GM12873 (cell line): Measurements from ENCODE around the gene ENTPD8.

Source experiments
- TF ChIP-seq, protein P1 (sequence below): IDR thresholded peaks from 2 replicates; pipeline ENCODE4 v1.5.1; 2012; ENCODE audit warnings: low read depth, mild to moderate bottlenecking, moderate library complexity, low read length, control low read depth; ENCODE audit not compliant: insufficient read depth; ENCODE audit errors: missing control alignments

ENTPD8 gene

DNA sequence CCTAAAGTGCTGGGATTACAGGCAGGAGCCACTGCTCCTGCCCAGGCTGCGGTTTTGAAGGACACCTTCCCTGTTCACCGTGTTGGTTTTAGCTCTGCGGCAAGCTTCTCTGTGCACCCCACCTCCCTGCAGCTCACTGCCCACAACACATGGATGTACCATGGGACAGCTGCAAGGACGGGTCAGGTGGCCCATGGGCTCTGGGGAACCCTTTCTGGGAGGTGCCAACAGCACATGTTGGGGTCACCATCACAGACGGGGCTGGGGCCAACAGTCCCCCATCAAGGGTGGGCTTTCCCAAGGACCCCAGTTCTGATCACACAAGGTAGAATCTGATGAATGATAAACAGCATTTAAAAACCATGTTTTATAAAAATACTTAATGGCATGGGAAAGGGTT lies 25.7 kb downstream of the ENTPD8 start:
- TF ChIP-seq, protein P1, sequence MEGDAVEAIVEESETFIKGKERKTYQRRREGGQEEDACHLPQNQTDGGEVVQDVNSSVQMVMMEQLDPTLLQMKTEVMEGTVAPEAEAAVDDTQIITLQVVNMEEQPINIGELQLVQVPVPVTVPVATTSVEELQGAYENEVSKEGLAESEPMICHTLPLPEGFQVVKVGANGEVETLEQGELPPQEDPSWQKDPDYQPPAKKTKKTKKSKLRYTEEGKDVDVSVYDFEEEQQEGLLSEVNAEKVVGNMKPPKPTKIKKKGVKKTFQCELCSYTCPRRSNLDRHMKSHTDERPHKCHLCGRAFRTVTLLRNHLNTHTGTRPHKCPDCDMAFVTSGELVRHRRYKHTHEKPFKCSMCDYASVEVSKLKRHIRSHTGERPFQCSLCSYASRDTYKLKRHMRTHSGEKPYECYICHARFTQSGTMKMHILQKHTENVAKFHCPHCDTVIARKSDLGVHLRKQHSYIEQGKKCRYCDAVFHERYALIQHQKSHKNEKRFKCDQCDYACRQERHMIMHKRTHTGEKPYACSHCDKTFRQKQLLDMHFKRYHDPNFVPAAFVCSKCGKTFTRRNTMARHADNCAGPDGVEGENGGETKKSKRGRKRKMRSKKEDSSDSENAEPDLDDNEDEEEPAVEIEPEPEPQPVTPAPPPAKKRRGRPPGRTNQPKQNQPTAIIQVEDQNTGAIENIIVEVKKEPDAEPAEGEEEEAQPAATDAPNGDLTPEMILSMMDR, result no peak

DNA sequence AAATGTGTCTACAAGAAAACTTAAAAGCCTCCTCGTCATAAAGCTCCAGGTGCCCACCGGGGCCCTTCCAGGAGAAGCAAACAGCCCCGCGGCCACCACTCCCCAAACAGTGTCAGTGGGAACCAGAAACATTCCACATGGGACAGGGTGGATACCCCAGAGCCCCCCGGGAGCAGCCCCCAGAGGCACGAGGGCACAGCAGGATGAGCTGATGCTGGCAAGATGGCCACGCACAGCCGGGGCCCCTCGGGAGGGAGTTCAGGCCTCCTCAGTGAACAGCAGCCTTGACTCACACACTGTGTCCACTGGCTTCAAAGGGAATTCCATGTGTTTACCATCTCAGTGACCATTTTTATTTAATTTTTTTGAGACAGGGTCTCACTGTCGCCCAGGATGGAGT lies 28.7 kb downstream of the ENTPD8 start:
- TF ChIP-seq, protein P1, result no peak

DNA sequence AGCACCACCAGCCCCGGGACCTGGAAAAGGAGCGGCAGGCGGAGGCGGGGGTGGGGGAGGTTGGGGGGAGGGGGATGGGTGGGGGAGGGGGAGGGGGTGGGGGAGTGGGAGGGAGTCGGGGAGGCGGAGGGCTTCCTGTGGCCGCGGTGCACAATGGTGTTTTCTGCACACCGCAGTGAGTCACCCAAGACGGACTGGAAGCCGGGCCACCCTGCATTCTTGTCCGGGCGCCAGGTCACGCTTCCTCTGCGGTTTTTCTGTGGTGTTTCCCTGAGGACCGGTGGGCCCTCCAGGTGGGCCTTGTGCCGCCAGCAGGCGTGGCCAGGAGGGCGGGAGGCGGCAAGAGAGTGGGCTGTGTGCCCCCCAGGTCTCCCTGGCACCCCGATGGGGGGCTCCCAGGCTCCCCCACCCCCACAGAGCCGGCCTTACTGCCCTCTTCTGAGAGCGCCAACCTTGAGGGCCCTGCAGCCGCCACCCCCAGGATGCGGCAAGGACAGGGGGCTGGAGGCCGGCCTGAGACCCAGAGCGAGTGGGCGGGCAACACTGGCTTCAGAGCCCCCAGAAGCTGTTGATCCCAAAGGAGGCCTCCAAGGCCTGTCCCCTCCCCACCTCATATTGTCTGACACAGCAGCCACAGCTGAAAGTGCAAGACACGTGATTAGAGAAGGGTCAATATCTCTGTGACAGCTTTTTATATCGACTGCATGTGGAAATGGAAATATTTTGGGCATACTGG lies 29.3 kb downstream of the ENTPD8 start:
- TF ChIP-seq, protein P1, result no peak

DNA sequence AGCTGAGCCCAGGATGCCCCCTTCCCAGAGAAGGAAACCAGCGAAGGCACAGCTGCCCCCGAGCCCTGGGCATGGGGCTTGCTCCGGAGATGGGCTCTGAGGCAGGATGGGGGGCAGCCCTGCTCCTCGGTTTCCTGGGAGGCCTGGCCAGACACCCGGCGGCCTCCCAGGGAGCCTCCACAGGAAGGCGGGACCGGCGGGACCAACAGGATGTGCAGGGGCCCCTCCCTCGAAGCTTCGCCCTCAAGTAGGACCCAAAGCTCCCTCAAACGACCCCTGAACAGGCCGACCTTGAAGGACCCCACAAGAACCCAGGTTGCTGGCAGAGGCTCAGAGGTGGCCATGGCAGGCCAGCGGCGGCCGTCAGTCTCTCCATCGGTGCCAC lies 29.9 kb downstream of the ENTPD8 start:
- TF ChIP-seq, protein P1, result no peak

DNA sequence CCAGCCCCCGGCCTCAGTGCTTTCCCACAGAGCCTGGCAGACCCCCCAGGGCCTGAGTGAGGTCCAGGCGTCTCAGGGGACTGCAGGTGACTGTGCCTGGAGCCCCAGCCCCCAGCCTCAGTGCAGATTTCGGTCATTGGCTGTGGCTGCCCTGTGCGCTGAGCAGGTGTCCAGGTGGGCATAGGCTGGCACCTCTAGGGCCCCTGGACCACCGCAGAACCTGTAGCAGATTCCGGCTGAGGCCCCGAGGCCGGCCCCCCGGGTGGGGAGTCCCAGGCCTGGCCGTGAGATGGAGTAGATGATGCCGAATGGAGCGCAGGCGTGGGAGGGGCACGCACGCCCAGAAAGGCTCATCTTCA lies 30.3 kb downstream of the ENTPD8 start:
- TF ChIP-seq, protein P1, result no peak

DNA sequence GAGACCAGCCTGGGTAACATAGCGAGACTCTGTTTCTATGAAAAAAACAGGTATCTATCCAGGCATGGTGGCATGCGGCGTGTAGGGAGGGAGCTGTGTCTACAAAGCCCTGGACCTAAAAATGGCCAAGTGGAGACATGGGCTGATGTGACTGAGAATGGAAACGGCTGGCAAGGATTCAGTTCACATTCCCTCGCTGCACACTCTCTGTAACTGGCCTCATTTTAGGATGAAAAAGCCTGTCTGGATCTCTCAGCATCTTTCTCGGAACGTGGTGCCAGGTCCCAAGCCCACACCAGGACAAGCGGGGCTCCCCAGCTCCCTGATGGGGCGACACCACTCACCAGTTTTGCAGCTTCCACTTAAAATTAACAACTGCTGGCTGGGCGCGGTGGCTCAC lies 31.6 kb downstream of the ENTPD8 start:
- TF ChIP-seq, protein P1, result no peak

DNA sequence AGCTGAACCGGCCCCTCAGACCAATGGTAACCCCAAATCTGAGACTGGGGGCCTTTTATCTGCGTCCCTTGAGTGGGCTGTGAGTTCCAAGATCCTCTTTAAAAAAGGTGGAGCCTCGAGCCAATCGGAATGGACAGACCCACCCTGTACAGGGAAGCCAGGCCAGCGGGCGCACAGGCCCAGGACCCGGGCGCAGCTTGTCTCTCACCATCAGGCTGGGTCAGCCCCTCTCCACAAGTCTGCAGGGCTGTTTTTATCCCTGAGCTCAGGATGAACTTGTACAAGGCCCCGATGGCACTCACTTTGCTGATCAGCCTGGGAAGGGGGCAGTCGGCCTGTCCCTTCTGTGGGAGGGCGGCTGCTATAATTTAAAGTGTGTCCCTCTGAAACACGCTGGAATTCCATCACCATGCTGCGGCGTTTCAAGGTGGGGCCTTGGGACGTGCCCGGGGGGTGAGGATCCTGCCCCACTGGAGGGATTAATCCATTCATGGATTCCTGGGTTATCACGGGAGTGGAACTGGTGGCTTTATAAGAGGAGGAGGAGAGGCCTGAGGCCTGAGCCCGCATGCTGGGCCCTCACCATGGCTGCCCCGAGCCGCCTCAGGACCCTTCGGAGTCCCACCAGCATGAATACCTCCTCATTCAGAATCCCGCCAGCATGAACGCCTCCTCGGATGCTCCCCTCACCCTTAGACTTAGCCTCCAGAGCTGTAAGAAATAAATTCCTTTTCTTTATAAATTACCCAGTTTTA lies 32.3 kb downstream of the ENTPD8 start:
- TF ChIP-seq, protein P1, result no peak
